GM18508 (cell line): ENCODE results near the gene ME3.
"Not testable (repeated sequence)": the region's sequence is repeated elsewhere in the genome, so short reads cannot be mapped to it uniquely, and the experiment has no call there.

Source experiments
- ATAC-seq: cut with Tn5 transposase; IDR thresholded peaks from one replicate; pipeline ENCODE4 v1.9.1; 2021; ENCODE audit warnings: moderate number of reproducible peaks; ENCODE audit not compliant: insufficient read depth, unreplicated experiment

ME3 gene

DNA sequence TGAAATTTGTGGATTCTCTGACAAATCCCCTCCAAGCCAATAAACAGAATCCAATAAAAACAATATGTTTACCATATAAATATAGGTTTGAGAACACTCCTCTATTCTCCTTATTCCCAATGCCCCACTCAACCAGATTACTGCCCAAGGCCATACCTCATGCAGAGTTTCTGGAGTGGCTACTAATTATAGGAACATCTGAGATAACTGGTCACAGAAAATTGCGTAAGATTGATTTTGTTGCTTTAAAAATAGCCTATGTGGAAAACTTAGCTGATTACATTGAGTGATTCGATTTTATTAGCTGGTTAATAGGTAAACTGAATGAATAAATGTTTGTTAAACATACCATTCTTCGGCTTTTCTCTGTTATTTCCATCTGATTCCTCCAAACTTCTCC, 48.0 kb downstream of the ME3 start:
- no peak for ATAC-seq

- no peak for ATAC-seq
These were observed 48.7 kb downstream of the ME3 start for GRCh38 chr11:86623736-86624135.

DNA sequence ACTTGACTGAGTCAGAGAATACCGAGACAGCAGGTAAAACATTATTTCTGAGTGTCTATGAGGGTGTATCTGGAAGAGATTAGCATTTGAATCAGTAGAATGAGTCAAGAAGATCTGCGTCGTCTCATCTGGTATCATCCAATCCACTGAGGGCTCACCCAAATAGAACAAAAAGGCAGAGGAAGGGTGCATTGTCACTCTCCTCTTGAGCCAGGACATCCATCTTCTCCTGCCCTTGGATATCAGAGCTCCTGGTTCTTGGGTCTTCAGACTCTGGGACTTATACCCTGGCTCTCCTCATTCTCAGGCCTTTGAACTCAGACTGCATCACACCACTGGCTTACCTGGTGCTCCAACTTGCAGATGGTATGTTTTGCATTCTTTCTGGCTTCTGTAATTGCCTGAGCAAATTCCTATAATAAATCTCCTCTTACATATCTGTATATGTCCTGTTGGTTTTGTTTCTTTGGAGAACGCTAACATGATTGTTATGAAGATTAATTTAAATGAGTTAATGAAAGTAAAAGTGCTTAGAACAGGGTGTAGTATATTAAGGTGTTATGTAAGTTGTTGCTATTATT, 49.3 kb downstream of the ME3 start:
- no peak for ATAC-seq

DNA sequence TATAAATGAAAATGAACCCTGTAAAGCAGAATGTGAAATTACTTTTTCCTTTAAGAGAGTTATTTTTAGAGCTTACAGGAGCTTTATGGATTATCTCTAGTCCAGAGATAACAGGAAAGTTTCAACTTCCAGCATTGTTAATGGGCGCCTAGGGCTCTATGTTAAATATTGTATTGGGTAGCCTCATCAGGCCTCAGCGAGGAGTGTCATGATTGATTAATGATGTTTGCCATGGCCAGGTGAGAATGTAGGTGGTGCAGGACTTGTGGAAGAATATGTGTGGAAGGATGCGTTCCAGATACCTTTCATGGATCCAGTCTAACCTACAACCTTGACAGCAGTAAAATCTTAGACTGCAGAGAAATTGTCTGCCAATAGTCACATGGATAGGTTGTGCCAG, 50.6 kb downstream of the ME3 start:
- no peak for ATAC-seq

DNA sequence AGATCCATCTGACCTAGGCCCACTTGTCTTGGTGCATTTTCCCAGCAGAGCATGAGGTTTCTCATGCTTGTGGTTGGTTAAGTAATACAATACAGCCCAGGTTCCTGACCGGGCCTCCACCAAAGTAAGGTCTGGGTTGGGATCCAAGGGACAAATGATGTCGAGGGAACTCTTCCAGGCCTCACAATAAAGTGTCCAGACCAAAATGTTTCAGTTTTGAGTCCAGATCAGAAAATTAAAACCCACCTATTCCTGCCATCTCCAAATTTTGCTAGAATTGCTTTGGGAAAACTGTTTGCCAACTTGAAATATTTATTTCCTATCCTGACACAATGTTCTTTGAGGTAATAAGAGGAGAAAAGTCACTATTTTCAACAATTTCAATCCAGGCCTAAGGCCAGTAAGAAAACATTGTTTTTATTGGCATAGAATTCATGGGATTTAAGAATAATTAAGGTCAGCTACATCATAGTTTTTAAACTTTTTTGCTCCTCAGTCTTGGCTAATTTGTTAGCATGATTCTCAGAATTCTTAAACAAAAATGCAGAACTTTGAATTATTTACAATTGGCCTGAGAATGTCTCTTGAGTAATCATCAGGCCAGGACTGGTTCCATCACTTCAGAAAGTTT, 51.4 kb downstream of the ME3 start:
- no peak for ATAC-seq

GRCh38 chr11:86619428-86619827, 53.0 kb downstream of the ME3 start:
- ATAC-seq: not testable (repeated sequence)

DNA sequence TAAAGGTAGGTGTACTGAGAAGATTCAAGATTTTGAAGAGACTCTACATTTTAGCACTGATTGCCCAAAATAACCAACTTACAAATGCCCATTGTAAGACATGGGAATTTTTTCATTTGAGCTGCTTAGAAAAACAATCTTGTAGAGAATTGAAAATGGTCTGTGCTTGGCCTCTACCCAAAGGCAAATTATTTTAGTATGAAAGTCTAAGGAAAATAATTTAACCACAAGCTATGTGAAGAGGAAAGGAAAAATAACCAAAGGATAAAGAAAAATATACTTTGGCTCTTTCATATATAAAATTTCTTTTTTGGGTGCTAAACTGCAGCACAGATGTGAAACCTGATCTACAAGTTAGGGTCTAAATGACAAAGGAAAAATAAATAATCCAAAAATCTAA, 54.9 kb downstream of the ME3 start:
- ATAC-seq: no peak

DNA sequence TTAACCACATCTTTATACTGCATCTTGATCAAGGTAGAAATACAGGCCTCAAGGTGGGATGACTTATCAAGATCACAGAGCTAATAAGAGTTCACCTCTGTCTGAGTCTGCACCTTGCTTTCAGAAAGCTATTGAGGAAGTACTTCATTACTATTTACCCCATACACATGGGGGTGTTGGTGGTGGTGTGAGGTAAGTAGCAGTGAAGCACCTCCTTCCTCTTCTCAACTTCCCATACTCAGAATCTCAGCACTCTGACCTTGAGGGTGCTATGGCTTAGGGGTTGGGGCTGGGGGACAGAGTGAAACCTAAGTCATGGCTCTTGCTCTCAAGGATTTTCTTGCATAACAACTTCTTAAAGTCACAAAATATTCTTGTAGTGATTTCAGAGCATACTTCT, 56.9 kb downstream of the ME3 start:
- no peak for ATAC-seq

DNA sequence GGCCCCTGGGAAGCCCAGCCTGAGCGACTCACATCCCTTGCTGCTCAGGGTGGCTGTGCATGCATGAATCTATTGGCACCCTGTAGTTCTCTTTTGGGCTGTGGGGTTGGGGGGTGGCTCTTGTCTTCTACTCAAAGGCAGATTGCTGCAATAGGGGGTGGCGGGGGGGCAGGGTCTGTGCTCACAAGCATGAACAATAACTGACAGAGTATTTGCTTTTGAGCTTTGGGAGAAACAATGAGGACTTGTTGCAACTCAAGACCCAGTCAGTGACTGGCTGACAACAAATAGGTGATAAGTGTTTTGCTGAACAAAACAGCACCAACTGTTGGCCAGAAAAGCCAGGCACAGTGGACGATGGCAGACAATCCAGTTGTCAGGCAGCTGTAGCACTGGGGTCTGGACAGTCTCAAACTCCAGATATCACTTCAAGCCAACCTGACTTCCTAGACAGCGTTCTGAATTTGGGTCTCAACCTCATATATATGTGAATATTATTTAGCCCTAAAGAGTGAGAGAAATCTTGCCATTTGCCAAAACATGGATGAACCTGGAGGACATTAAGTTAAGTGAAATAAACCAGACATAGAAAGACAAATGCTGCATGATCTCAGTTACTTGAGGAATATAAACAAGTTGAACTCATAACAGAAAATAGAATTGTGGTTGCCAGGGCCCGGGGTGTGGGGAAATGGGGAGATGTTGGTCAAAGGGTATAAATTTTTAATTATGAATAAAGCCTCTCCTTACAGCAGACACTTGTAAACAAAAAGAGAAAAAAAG, 61.7 kb downstream of the ME3 start:
- ATAC-seq: no peak

DNA sequence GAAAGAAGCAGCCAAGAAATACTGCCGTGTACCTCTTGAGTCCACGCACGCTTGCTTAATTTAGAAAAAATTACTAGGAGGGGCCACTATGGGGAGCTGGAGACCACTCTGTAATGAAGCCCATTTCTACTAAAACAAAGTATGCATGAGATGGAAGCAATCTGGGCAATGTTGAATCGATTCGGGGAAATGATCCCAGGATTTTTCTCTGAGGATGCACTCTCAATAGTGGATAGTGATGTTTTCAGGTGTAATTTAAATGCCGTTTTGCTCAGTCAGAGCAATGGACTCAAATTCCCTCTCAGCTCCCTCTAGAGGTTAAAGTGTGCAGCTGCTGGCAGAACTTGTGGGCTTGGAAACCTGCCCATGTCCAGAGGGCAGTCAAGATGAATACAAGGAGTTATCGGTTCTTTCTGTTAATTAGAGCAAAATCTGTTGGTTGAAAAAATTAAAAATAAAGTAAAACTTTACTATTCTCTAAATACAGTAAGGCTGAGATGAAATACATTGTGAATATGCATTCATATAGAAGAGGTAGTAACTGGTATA, 64.1 kb downstream of the ME3 start:
- ATAC-seq: peak; percentile 78

DNA sequence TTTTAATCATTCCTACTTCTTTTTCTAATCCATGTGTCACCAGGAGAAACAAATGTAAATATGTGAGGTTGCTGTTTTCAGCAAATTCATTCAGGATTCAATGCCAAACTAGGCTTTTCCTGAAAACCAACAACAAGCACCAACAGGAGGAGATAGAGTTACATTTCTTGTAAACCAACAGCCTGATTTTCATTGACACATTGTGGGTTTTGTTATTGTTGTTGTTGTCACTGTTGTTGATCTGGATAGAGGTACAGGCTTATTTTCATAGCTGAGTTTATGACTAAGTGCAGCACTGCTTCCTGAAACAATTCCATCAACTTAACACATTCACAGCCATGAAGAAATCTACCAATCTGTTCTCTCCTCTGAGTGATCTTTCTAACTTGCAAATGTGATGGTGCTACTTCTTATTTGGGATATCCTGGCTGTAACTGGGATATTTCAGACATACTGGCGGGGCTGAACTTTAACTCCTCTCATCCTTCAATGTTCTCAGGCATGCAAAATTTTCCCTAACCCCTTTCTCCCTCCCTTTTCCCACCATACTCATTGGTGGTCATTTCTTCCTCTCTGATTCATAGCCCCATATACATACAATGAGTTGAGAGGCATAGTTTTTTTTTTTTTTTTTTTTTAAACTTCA, 65.5 kb downstream of the ME3 start:
- ATAC-seq: no peak

DNA sequence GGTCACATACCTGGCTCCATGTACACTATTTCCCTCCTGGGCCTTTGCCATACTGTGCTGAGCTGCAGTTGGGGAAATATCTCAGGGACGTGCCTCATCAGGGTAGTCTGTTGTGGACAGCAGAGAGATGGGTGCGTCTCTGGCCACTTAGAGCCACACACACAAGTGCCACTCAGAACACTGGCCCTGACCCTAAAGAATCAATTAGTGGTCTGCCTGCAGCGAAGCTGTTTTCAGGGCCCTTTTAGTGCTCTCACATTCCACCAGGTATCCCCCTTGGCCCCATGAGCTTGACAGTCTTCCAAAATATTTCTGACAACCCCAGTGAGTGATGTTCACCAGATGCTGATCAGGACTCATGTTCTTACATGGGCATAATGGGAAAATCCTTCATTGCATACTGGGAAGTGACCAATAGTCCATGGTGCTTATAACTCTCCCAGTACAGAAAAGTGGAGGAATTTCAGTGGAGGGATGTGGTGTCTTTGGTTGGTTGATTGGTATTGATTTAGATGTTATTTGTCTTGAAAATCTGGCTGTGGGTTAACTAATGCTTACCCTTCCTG, 66.1 kb downstream of the ME3 start:
- ATAC-seq: no peak

- no peak for ATAC-seq
These were observed 75.4 kb downstream of the ME3 start for GRCh38 chr11:86596861-86597586.

DNA sequence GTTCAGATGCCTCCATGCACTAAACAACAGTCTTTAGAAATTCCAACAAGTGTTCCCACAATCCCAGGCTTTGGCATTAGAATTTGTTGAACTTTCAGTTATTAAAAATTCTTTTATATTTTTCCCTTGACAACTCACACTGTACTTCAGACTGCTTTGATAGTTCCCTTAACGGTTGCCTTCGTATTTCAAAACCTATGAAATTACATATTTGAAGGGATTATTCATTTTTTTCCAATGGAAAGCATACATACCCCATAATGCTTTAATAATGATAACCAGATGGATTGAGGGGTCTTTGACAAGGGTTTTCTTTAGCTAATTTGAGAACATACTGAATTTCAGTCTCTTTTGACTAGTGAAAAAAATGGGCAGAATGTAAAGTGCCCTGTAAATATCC, 76.5 kb downstream of the ME3 start:
- ATAC-seq: no peak

- ATAC-seq: no peak
These were observed 77.0 kb downstream of the ME3 start for GRCh38 chr11:86595451-86595850.

GRCh38 chr11:86594746-86595145, 77.7 kb downstream of the ME3 start:
- ATAC-seq: no peak

GRCh38 chr11:86593833-86594232, 78.6 kb downstream of the ME3 start:
- no peak for ATAC-seq

DNA sequence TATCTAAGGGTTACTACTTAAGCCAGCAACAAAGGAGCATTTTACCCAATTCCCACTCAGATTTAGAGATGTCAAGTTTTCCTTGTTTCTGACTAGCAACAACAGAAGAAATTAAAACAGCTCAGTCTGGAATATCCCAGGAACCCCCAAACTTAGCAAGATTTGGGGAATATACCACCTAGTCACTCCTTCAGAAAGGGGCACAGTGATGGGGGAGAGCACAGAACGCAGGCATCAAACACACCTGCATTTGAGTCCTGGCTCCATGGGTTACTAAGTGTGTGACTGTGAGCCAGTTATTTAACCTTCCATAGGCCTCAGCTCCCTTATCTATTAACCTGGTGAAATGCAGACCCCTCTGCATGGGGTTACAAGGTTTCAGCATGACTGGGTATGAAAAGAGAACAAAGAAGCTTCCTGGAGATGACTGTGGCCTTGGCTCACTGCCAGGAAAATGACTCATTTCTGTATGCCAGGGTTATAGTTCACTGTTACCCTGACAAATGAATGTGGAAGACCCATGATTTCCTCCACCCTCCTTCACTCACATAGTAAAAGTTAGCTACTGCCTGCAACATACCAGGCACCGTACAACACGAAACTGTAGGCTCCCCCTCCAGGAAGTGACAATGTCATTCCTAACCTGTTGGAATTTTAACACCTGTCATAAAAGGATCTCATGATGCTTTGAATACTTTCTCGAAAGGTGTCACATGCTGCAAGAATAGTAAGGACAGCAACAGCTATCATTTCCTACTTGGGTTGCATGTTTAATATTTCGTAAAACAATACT, 79.6 kb downstream of the ME3 start:
- peak; percentile 94 for ATAC-seq

DNA sequence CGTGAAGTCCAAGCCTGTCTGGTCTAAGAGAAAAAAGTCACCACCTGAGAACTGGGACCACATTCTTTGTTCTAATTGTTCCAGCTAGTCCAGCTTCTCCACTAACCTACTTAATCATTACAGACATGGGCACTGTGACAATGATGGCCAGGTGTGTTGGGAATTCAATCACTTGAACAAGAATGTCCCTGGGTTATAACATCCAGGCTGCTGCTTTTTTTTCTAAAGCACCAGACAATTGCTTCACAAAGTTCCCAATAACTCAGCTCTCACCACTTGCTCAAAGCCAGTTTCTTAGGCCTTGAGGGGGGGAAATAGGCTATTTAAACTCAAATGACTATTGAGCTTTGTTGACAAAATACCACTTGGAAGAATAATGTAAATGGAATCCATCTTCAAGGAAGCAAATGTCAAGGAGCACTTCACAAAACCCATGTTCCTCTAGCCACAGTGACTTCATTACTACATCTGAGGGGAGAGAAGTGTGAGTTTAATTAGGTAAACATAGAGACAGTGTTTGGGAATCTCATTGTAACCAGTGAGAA, 80.3 kb downstream of the ME3 start:
- no peak for ATAC-seq
